GM19328 (cell line): Measurements from ENCODE around the gene TARBP1.
"Not testable (repeated sequence)": the region's sequence is repeated elsewhere in the genome, so short reads cannot be mapped to it uniquely, and the experiment has no call there.

Source experiments
- ATAC-seq: cut with Tn5 transposase; IDR thresholded peaks from one replicate; pipeline ENCODE4 v1.9.1; 2021; ENCODE audit warnings: mild to moderate bottlenecking, moderate library complexity; ENCODE audit not compliant: unreplicated experiment

Gene TARBP1, protein sequence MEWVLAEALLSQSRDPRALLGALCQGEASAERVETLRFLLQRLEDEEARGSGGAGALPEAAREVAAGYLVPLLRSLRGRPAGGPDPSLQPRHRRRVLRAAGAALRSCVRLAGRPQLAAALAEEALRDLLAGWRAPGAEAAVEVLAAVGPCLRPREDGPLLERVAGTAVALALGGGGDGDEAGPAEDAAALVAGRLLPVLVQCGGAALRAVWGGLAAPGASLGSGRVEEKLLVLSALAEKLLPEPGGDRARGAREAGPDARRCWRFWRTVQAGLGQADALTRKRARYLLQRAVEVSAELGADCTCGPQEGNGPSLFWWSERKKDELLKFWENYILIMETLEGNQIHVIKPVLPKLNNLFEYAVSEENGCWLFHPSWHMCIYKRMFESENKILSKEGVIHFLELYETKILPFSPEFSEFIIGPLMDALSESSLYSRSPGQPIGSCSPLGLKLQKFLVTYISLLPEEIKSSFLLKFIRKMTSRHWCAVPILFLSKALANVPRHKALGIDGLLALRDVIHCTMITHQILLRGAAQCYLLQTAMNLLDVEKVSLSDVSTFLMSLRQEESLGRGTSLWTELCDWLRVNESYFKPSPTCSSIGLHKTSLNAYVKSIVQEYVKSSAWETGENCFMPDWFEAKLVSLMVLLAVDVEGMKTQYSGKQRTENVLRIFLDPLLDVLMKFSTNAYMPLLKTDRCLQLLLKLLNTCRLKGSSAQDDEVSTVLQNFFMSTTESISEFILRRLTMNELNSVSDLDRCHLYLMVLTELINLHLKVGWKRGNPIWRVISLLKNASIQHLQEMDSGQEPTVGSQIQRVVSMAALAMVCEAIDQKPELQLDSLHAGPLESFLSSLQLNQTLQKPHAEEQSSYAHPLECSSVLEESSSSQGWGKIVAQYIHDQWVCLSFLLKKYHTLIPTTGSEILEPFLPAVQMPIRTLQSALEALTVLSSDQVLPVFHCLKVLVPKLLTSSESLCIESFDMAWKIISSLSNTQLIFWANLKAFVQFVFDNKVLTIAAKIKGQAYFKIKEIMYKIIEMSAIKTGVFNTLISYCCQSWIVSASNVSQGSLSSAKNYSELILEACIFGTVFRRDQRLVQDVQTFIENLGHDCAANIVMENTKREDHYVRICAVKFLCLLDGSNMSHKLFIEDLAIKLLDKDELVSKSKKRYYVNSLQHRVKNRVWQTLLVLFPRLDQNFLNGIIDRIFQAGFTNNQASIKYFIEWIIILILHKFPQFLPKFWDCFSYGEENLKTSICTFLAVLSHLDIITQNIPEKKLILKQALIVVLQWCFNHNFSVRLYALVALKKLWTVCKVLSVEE (N-terminal part only)

DNA sequence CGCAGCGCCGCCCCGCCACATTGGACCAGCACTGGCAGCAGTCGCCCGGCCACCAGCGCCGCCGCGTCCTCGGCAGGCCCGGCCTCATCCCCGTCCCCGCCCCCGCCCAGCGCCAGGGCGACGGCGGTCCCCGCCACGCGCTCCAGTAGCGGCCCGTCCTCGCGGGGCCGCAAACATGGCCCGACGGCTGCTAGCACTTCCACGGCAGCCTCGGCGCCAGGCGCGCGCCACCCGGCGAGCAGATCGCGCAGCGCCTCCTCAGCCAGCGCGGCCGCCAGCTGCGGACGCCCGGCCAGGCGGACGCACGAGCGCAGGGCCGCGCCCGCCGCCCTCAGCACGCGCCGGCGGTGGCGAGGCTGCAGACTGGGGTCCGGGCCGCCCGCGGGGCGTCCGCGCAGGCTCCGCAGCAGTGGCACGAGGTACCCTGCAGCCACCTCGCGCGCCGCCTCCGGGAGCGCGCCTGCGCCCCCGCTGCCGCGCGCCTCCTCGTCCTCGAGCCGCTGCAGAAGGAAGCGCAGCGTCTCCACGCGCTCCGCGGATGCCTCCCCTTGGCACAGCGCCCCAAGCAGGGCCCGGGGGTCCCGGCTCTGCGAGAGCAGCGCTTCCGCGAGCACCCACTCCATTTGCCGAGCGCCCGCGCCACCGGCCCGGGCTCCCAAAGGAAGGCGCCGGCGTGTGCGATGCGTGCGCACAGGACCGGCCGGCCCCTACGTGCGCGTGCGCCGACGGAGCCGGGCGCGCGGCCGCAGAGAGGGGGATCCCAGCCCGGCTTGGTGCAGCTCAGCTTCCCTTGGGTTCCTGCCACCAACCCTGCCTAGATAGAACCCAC lies at the start of gene TARBP1:
Gene TARBP1 (minus strand): TSS at position 699 of the 829 bp plus-strand sequence. CDS start 76 bp downstream, at position 623.
- ATAC-seq = peak; percentile 67

GRCh38 chr1:234528074-234528865 lies 49.3 kb upstream of the TARBP1 start:
- no peak for ATAC-seq

DNA sequence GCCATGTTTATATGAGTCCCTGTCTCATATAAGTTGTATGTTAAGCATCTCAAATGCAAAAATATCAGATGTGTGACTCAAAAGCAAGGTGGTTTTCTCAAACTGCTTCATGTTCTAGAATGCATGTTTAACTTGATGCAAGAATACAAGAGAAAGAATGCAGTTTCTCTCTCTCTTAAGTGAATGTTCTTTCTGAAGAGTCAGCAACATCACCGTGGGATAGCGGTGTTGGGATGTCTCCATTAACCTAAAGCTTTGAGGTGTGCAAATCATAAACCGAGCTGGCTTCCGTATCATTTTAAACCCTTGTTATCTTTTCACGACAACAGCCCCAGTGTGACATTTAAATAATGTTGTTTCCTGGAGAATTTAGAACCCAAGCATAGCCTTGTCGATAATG lies 48.4 kb upstream of the TARBP1 start:
- ATAC-seq = no peak

- ATAC-seq = no peak
These were observed 47.9 kb upstream of the TARBP1 start for GRCh38 chr1:234526922-234527321.

- no peak for ATAC-seq
These were observed 46.3 kb upstream of the TARBP1 start for GRCh38 chr1:234525099-234525799.

- ATAC-seq = no peak
These were observed 42.9 kb upstream of the TARBP1 start for GRCh38 chr1:234521836-234522235.

DNA sequence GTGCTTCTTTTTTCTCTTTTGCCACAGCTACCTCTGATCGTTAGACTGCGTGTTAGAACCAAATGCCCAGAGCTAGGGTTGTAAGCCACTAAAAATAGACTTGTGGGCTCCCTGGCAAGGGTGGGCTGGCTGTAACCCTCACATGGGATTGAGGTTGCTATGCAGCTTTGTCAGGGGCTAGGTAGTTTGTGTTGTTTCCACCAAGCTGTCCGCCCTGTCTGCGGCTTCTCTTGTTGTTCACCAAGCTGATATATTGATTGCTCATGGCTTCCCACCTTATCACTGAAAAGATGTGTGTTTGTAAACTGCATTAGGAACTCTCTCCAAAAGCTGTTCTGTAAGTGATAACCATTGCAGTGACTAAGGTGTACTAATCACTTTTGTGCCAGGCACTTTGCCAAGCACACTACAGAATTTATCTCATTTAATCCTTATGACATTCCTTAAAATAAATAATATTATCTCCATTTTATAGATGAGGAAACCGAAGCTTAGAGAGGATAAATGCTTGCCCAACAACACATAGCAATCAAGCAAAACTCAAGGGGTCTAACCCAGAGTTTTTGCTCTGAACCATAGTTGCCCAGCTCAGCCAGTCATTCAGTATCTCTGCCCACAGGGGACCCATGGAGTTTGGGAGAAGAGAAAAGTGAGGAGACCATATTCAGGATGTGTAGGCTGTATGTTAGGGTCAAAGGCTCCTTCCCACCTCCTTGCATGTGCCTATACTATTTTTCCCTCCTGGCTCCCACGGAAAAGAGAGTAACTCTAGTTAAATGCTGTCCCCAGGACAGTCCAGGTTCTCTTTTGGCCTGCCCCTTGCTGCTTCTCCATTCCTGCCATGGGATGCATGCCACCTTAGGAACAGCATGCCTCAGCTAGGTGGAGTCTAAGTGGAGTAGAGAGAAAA lies 42.2 kb upstream of the TARBP1 start:
- no peak for ATAC-seq

GRCh38 chr1:234519506-234519905 lies 40.5 kb upstream of the TARBP1 start:
- no peak for ATAC-seq

DNA sequence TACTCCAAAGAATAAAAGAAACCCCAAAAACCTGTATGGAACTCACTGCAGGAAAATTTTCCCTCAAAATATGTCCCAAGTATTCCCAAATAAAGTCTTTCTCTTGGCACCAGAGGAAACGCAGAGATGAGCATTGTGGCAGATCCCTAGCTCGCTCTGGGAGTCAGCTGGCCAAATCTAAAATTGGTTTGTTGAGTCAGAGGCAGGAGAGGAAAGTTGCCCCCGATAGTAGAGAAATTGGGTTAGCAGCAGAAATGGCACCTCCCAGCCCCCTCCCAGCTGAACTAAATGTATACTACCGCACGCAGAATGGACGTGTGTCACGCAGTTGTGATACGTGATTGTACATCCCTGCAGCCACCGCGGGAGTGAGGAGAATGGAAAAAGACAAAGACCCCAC lies 39.9 kb upstream of the TARBP1 start:
- no peak for ATAC-seq

GRCh38 chr1:234518086-234518485 lies 39.1 kb upstream of the TARBP1 start:
- not testable (repeated sequence) for ATAC-seq

DNA sequence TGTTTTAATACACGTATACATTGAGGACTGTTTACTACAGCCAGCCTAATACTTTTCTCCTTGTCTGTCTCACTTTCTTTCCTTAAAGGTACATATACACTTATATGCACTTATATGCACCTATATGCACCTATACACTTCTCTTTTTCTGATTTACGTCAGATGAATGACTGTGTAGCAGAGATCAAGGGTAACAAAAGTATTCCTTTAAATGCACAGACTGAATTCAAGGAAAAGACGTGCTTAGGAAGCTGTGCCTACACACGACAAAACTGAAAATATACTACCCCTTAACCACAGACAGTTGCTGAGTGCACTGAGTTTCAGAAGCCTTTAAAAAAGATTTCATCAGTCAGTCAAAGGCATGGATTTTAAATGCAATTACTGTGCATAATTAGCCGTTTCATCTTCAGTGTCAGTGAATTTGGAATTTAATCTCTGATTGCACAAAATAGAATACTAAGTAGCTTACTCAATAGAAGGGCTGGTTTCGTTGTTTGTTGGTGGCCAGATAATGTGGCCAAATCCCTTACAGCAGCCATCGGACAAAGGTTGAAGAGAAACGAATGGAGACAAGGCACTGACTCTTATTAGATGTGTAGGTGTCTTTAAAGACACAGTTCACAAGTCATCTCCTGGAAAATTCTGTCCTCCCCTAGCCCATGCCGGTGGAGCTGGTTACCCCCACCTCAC lies 38.3 kb upstream of the TARBP1 start:
- no peak for ATAC-seq

GRCh38 chr1:234515821-234516241 lies 36.9 kb upstream of the TARBP1 start:
- no peak for ATAC-seq

- no peak for ATAC-seq
These were observed 36.4 kb upstream of the TARBP1 start for GRCh38 chr1:234515411-234515810.

DNA sequence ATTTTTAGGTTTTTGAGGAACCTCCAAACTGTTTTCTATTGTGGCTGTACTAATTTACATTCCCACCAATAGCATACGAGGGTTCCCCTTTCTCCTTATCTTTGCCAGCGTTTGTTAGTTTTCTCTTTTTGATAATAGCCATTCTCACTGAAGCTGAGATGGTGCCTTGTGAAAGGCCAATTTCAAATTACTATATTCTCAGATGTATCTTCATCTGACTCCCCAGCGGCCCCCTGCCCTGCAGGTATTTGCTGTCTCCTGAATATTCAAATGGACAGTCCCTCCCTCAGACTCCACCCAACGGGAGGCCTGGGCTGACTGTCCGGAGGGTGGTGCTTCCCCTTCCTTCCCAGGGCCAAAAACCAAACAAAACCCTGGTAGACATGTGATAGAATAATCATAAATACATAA lies 33.5 kb upstream of the TARBP1 start:
- no peak for ATAC-seq

- no peak for ATAC-seq
These were observed 30.7 kb upstream of the TARBP1 start for GRCh38 chr1:234509457-234510328.
